Aorta (tissue), 5 donors: ENCODE measurements around the gene MRPL54. TPM values are rescaled to one million over a fixed set of nuclear protein-coding genes. Genes with fewer than 3 reads are reported as not detected.
"Not testable (repeated sequence)": the region's sequence is repeated elsewhere in the genome, so short reads cannot be mapped to it uniquely, and the experiment has no call there.

Experiments used
- ATAC-seq: fragments of 200-7000 bp; cut with Tn5 transposase; one replicate; pipeline ENCODE4 v1.9.1; 2022; ENCODE audit warnings: moderate library complexity; ENCODE audit not compliant: low FRiP score
- DNase-seq, 2 donors: peaks; one replicate each; pipeline ENCODE4 v3.0.0-alpha.2; 2020
- H3K27ac ChIP-seq, 2 donors: one replicate each; pipeline ENCODE4 v1.5.1; 2013; ENCODE audit warnings: low read length in 2 of 2, mild to moderate bottlenecking in 2 of 2, moderate library complexity in 2 of 2, control low read depth in 1 of 2, inconsistent platforms in 1 of 2, low read depth in 1 of 2
- H3K27me3 ChIP-seq, 2 donors: one replicate each; pipeline ENCODE4 v1.6.1; 2013; ENCODE audit warnings: control low read depth in 1 of 2, low read length in 1 of 2, mild to moderate bottlenecking in 1 of 2, moderate library complexity in 1 of 2; ENCODE audit not compliant: insufficient read depth in 2 of 2, control insufficient read depth in 1 of 2
- H3K36me3 ChIP-seq, 2 donors: one replicate each; pipeline ENCODE4 v1.6.1; 2013; ENCODE audit warnings: control low read depth in 1 of 2, low read length in 1 of 2, mild to moderate bottlenecking in 1 of 2; ENCODE audit not compliant: insufficient read depth in 2 of 2, control insufficient read depth in 1 of 2
- H3K4me1 ChIP-seq, 2 donors: one replicate each; pipeline ENCODE4 v1.6.1; 2013; ENCODE audit warnings: low read length in 2 of 2, control low read depth in 1 of 2, mild to moderate bottlenecking in 1 of 2, moderate library complexity in 1 of 2; ENCODE audit not compliant: insufficient read depth in 2 of 2, control insufficient read depth in 1 of 2
- H3K4me3 ChIP-seq, 2 donors: one replicate each; pipeline ENCODE4 v1.5.1; 2013; ENCODE audit warnings: low read length in 2 of 2, control low read depth in 1 of 2, mild to moderate bottlenecking in 1 of 2
- H3K9me3 ChIP-seq: one replicate; pipeline ENCODE4 v1.6.1; 2013; ENCODE audit warnings: mild to moderate bottlenecking, low read length; ENCODE audit not compliant: control insufficient read depth
- WGBS, 2 donors: extraction: QIAGEN DNeasy Blood & Tissue Kit; methylation state at CpG; one replicate each; pipeline ENCODE4 v1.1.7; 2013; 5-methylcytosine and 5-hydroxymethylcytosine counted together
- intact Hi-C, 2 donors: fragments of 100-400 bp; cut with DNase I; formaldehyde crosslinking; loops; one replicate each; pipeline versions ENCODE4 v1.14.2 to v1.15.0; 2022
- polyA plus RNA-seq, 2 donors: library from polyadenylated mRNA; stranded (reverse); fragments of 200-250 nt; gene quantifications; one replicate each; pipeline ENCODE4 v1.2.3, GENCODE V29; 2013
- total RNA-seq, 2 donors: library from RNA; stranded (reverse); fragmentation: NEBNext Ultra II Directional; extraction: Animal tissue kit (Norgen Biotek cat#: 25700); gene quantifications; one replicate each; pipeline ENCODE4 v1.2.1, GENCODE V29; 2021
- donor health status: healthy with polysubstance abuse.
- donor health status: Bipolar disorder and iron deficiency.
- donor health status: DM: no; HTN: no; CAD: no.
- donor health status: DM: no; HTN: no; CAD: no.
- donor health status: DM: yes; HTN: yes; CAD: no.

Gene MRPL54
- total and polyA plus RNA-seq, 4 donors, result 39.6 to 125 (median 64.7) TPM

DNA sequence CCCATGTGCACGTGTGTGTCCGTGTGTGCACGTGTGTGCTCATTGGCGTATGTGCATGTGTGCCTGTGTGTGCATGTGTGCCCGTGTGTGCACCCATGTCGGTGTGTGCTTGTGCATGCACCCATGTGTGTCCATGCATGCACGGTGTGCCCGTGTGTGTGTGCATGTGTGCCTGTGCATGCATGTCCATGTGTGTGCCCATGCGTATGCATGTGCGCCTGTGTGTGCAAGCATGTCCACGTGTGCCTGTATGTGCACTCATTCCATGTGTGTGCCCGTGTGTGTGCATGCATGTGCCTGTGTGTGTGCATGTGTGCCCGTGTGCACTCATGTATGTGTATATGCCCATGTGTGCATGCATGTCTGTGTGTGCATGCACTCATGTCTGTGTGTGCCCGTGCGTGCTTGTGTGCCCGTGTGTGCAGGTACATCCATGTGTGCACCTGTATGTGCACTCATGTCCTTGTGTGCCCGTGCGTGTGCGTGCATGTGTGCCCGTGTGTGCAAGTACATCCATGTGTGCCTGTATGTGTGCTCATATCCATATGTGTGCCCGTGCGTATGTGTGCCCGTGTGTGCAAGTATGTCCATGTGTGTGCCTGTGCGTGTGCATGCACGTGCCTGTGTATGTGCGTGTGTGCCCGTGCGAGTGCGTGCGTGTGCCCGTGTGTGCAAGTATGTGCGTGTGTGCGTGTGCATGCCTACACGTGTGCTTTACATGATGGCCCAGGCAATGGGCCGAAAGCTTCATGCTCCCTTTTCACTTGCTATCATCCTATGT lies 45.3 kb downstream of the MRPL54 start:
- no peak for DNase-seq
- H3K9me3 ChIP-seq, result no peaks in the 10 kb centered on the region
- no peaks in the 10 kb centered on the region for H3K4me1 ChIP-seq
- no peak overlapping the region for H3K27ac ChIP-seq
- no peak for ATAC-seq
- H3K4me3 ChIP-seq, result no peak overlapping the region
- WGBS, 2 donors, result 92 to 95% methylated on average over 35 of the region's 35 CpGs
- H3K36me3 ChIP-seq, result no peaks in the 10 kb centered on the region
- intact Hi-C loops, result no loop called here
- peaks cover 0 to 2% of the 10 kb centered on the region in 2 donors for H3K27me3 ChIP-seq

DNA sequence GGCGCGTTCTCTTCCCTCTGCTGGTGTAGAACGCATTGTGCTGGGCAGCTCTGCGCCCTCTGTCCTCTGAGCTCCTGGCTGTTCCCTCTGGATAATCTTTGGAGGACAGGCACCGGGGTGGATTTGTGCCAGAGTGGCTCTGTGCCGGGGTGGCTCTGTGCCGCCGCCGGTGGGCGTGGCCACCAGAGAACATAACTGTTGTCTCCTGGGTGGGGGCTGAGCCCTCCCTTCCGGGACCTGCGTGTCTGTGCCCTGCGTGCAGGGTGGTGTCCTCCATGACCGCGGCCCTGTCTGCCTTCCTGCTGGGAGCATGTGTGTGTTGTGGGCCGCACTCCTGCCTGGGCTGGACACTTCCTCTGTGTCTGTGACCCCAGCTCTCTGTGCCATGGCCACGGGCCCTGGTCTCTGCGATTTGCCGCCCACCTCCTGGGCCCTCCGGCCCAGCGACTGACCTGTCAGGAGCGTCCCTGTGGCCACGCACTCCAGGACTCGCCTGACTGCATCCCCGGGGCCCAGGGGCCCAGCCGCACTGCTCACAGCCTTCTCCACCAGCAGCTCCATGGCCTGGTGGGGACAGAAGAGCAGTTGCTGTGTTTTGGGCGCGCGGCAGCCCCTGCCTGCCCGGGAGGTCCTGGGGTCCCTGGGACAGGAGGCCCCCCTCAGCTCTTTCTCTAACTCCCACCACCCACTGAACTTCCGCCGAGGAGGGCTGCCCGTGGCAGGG lies 46.1 kb downstream of the MRPL54 start:
- Histone ChIP-seq H3K36me3 (no peaks in the 10 kb centered on the region), H3K4me3 (no peak overlapping the region), H3K9me3 (no peaks in the 10 kb centered on the region), H3K27ac (no peak overlapping the region), H3K27me3 (no peaks in the 10 kb centered on the region), H3K4me1 (no peaks in the 10 kb centered on the region)
- 84% methylated on average over 31 to 33 of the region's 33 CpGs for WGBS, 2 donors
- ATAC-seq (no peak), DNase-seq (no peak)
- intact Hi-C loops, result no loop called here

DNA sequence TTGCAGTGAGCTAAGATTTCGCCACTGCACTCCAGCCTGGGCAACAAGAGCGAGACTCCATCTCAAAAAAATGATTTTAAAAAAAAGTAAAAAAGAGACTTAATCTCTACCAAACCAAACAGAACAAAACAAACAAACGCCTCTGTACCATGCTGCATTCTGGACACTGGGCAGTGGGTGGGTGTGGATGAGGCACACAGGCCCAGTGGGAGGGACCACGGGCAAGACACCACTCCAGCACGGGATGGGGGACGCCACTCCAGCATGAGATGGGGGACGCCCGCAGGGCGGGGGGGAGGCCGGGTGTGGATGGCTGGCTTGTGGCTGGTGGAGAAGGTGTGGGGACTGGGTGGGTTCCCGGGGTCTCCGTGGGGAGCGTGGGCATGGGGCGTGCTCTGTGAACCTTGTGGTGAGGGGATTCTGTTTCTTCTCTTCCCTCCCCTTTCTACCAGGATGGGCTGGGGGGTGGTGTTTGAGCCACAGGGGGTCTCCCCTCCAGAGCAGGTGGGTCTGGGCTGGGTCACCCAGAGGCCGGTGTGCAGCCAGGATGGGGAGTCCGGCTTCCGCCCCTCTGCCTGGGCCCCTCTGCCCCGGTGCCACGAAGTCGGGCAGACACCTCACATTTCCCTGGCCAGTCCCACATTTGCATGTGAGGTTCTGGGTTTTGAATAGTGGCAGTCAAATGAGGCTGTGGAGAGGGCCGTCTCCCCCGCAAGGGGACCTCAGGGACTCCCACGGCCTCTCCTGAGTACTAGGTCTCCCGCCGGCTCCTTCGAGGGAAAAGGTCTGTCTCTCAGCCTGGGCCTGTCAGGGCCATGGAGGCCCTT lies 47.6 kb downstream of the MRPL54 start:
- no peak overlapping the region for H3K4me3 ChIP-seq
- intact Hi-C loops, result no loop called here

DNA sequence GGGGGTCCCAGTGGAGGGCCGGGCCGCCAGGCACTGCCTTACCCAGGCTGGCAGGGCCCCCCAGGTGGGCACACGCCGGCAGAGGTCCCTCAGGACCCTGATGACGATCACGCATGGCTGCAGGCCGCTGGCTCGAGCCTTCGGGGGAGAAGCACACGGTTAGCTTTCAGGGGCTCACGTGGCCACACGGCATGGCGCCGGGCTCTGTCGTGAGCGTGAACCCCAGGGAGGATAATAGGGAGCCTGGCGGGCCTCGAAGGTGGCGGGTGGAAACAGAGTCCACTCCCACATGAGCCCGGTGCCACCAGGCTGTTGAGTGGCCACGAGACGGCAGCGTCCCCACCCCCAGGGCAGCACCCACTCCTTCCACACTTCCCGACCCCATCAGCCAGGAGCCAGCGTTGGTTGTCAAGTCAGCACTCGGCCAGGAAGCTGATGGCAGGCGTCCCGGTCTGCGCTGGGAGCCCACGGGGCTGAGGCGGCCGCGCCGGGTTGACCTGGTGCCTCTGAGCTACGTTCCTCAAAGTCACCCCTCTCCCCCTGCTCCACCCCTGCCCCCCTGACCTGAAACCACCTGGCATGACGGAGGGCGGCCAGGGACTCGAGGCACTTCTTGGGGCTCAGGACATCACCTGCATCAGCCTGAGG lies 48.4 kb downstream of the MRPL54 start:
- no peaks in the 10 kb centered on the region for H3K27me3 ChIP-seq
- DNase-seq (no peak), ATAC-seq (no peak)
- no peak overlapping the region for H3K27ac ChIP-seq
- no peak overlapping the region for H3K4me3 ChIP-seq
- no peaks in the 10 kb centered on the region for H3K36me3 ChIP-seq
- WGBS, 2 donors, result 79 to 81% methylated on average over 38 of the region's 38 CpGs
- H3K9me3 ChIP-seq, result no peaks in the 10 kb centered on the region
- intact Hi-C loops, result no loop called here
- no peaks in the 10 kb centered on the region for H3K4me1 ChIP-seq

More for the DNA sequence above, 47.6 kb downstream of the MRPL54 start:
- 62 to 70% methylated on average over 26 of the region's 26 CpGs for WGBS, 2 donors
- H3K27ac ChIP-seq, result no peak overlapping the region
- ATAC-seq (no peak), DNase-seq (no peak)
- H3K27me3 ChIP-seq, result no peaks in the 10 kb centered on the region
- no peaks in the 10 kb centered on the region for H3K9me3 ChIP-seq
- H3K36me3 ChIP-seq, result no peaks in the 10 kb centered on the region
- no peaks in the 10 kb centered on the region for H3K4me1 ChIP-seq

DNA sequence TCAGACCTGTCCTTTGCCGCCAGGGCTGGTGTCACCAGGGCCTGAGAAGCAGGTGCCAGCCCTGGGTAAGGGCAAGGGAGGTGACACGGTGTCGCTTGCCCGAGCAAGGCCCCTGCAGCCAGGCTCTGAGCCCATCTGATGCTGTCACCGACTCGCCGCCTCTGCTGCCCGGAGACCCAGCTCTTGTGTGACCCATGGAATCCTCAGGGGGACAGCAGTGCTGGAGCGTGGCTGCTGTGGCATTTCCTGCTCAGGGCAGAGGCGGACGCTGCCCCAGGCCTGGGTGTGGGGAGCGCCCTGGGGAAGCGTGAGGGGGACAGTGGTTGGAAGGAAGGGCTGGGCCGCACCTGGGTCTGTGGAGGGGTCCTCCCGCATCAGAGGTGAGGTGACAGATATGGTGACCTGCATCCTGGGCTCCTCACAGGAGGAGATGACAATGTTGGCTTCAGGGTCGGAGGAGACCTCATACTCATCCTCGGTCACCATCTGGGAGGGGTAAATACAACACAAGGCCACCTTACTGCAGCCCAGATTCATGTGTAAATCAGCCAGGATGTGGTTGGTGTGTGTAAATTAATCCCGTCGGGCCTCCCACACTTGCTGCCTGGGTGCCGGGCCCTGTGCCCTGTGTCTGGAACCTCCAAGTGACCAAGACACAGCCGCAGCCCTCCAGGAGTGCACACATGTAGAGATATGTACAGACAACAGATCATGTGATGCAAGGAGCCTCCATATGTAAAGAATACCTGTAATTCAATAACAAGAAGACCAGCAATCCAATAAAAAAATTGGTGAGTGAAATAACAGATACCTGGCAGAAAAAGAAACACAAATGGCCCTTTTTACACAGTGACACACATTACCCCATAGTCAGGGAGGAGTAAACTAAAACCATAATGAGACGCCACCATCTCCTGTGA lies 51.3 kb downstream of the MRPL54 start:
- no peak for DNase-seq
- H3K9me3 ChIP-seq, result no peaks in the 10 kb centered on the region
- no peak for ATAC-seq
- H3K27ac ChIP-seq, result no peak overlapping the region
- H3K27me3 ChIP-seq, result no peaks in the 10 kb centered on the region
- H3K4me1 ChIP-seq, result no peaks in the 10 kb centered on the region
- H3K36me3 ChIP-seq, result no peaks in the 10 kb centered on the region
- H3K4me3 ChIP-seq, result no peak overlapping the region
- intact Hi-C loops, result no loop called here
- 47 to 52% methylated on average over 22 of the region's 22 CpGs for WGBS, 2 donors

DNA sequence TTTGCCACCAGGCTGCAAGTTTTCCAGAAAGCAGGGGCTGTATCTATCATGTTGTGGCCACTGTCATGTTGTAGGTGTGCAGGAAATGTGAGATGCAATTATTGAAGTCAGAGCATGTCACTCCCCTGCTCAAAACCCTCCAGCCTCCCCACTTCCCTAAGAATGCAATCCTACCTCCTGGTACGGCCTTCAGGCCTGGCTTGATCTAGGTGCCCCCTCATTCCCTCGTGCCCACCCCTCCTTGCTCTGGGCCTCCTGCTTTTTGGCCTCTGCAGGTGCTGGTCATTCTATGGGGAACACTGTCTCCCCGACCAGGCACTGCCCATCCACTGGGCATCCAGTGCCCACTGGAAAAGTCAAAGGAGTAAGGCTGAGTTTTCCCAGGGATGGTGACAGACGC lies 52.2 kb downstream of the MRPL54 start:
- Histone ChIP-seq H3K27me3 (no peaks in the 10 kb centered on the region), H3K9me3 (no peaks in the 10 kb centered on the region), H3K4me3 (no peak overlapping the region), H3K36me3 (no peaks in the 10 kb centered on the region), H3K27ac (no peak overlapping the region), H3K4me1 (no peaks in the 10 kb centered on the region)
- intact Hi-C loops, result no loop called here
- WGBS, 2 donors, result 89 to 91% methylated on average over 4 of the region's 4 CpGs
- ATAC-seq, result no peak
- no peak for DNase-seq

- ATAC-seq, H3K36me3 ChIP-seq, H3K4me3 ChIP-seq, H3K27ac ChIP-seq, H3K27me3 ChIP-seq, intact Hi-C loops, H3K4me1 ChIP-seq, DNase-seq, H3K9me3 ChIP-seq: not testable (repeated sequence)
- 90 to 91% methylated on average over 9 of the region's 9 CpGs for WGBS, 2 donors
These were observed 53.7 kb downstream of the MRPL54 start for GRCh38 chr19:3816148-3816547.
